Common myeloid progenitor, CD34-positive (primary cell): ENCODE results near the gene PLD5.

ENCODE experiments used
- CTCF ChIA-PET: fragments of 350-600 bp; sonication (Branson Sonifier 250); formaldehyde crosslinking; loops from one replicate; lab custom pipeline; 2021; ENCODE audit warnings: antibody characterized with exemption; lab: Charles Lee
- POLR2A ChIA-PET: fragments of 350-600 bp; sonication (Branson Sonifier 250); formaldehyde crosslinking; loops from one replicate; lab custom pipeline; 2021; ENCODE audit warnings: antibody characterized with exemption; lab: Charles Lee
- DNase-seq, 3 donors: peaks; one replicate each; pipeline versions ENCODE4 v3.0.0 to v3.0.0-alpha.2; 2013
- H3K27ac ChIP-seq, 2 experiments: 1 replicate in 1 of 2; 2 replicates in 1 of 2; pipeline ENCODE4 v1.7.0; 2013; ENCODE audit warnings: inconsistent platforms in 2 of 2, low read length in 2 of 2, mild to moderate bottlenecking in 2 of 2, low read depth in 1 of 2, moderate library complexity in 1 of 2; ENCODE audit not compliant: severe bottlenecking in 2 of 2, insufficient read depth in 1 of 2, poor library complexity in 1 of 2
- H3K27me3 ChIP-seq, 5 experiments: replicated peaks in 2 of 5; 1 replicate in 3 of 5; 2 replicates in 2 of 5; pipeline versions ENCODE4 v1.6.1 to v1.7.0; 2013; ENCODE audit warnings: low read length in 4 of 5, mild to moderate bottlenecking in 2 of 5, moderate library complexity in 2 of 5, inconsistent platforms in 1 of 5; ENCODE audit not compliant: insufficient read depth in 5 of 5, control insufficient read depth in 4 of 5
- H3K36me3 ChIP-seq, 4 experiments: 1 replicate in 2 of 4; 2 replicates in 2 of 4; pipeline versions ENCODE4 v1.6.1 to v1.7.0; 2013; ENCODE audit warnings: low read length in 3 of 4, control low read depth in 1 of 4, mild to moderate bottlenecking in 1 of 4; ENCODE audit not compliant: control insufficient read depth in 4 of 4, insufficient read depth in 4 of 4
- H3K4me1 ChIP-seq, 4 experiments: 1 replicate in 3 of 4; 2 replicates in 1 of 4; pipeline versions ENCODE4 v1.6.1 to v1.7.1; 2013; ENCODE audit warnings: low read length in 3 of 4, mild to moderate bottlenecking in 3 of 4, control low read depth in 1 of 4, inconsistent platforms in 1 of 4, moderate library complexity in 1 of 4; ENCODE audit not compliant: control insufficient read depth in 4 of 4, insufficient read depth in 4 of 4; ENCODE audit errors: control extremely low read depth in 1 of 4
- H3K4me3 ChIP-seq, 7 experiments: 1 replicate in 4 of 7; 2 replicates in 3 of 7; pipeline versions ENCODE4 v1.5.1 to v1.7.0; 2013; ENCODE audit warnings: mild to moderate bottlenecking in 7 of 7, low read length in 6 of 7, moderate library complexity in 6 of 7, inconsistent platforms in 2 of 7, low read depth in 2 of 7, control low read depth in 1 of 7; ENCODE audit not compliant: insufficient read depth in 4 of 7, control insufficient read depth in 1 of 7; ENCODE audit errors: extremely low read depth in 1 of 7
- H3K9me3 ChIP-seq, 5 experiments: 1 replicate in 4 of 5; 2 replicates in 1 of 5; pipeline versions ENCODE4 v1.6.1 to v1.7.1; 2013; ENCODE audit warnings: low read length in 4 of 5, mild to moderate bottlenecking in 2 of 5, inconsistent platforms in 1 of 5, low read depth in 1 of 5, moderate library complexity in 1 of 5; ENCODE audit not compliant: control insufficient read depth in 4 of 5, insufficient read depth in 2 of 5; ENCODE audit errors: control extremely low read depth in 1 of 5
- WGBS: methylation state at CpG from one replicate; pipeline ENCODE4 v1.1.5; 2013; ENCODE audit not compliant: insufficient coverage; 5-methylcytosine and 5-hydroxymethylcytosine counted together

Gene PLD5

DNA sequence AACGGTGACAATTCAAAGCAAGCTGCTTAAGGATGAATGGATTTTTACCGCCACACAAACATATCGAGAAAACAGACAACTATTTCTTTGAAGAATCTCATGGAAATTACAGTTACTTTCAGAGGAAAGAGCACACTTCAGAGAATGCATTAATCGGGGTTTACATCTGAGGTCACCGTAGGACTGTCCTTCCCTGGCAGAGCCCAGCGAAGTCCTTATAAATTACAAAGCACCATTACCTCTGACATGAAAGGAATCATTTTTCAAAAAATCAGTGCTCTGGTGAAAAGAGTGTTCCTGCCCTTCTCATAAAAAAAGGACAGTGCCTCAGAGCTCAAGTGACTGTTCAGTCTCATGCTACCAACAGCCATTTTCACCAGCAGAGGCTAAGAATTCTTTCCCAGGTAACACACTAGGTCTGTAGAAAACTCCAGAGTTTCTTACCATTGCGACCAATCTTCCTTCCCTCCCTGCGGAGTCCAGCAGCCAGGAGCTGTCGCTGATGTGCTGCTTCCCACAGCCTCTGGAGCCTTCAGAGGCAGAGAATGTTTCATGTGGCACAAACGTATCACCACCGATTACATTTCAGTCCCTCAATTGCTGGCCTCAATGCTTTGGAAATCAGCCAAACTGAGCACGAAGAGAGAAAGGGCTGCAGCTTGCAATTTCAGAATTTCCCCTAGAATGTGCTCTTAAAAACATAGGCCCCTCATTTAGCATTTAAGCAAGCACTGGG is 75.4 kb downstream of the PLD5 start:
- no peak overlapping the region for H3K4me3 ChIP-seq
- 75% methylated on average over 10 of the region's 12 CpGs for WGBS
- POLR2A ChIA-PET, result interaction anchor here (0.6 kb wide), 1 partner anchor 1476 kb away, joined by 3 read pairs; no protein-coding TSS in a partner anchor

DNA sequence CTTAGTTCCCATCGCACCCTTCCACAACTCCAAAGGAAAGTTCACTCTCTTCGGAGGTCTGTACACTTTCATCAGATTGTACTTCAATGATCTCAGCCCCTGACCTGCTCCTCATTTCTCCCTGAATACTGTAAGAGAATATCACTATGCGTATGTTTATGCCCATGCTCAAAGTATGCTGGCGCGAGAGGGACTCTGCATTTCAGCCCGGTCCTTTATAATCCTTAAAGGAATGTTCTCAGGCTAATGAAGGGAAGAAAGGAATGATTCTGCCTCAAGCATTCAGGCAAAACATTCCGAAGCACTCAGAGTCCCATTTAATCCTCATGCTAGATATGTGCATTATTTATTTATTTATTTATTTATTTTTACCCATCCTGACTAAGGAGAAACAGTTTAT is 76.8 kb downstream of the PLD5 start:
- POLR2A ChIA-PET, result no interaction called here
- CTCF ChIA-PET, result no interaction called here
- WGBS, result 72% methylated on average over 6 of the region's 7 CpGs
- Histone ChIP-seq H3K27ac (no peak overlapping the region), H3K9me3 (no peaks in the 10 kb centered on the region), H3K27me3 (peaks cover 0 to 33% (median 4%) of the 10 kb centered on the region in 5 experiments), H3K36me3 (no peaks in the 10 kb centered on the region), H3K4me1 (no peaks in the 10 kb centered on the region), H3K4me3 (no peak overlapping the region)
- DNase-seq, result no peak

More for the DNA sequence above, 75.4 kb downstream of the PLD5 start:
- DNase-seq, result no peak
- no peaks in the 10 kb centered on the region for H3K36me3 ChIP-seq
- no peak overlapping the region for H3K27ac ChIP-seq
- CTCF ChIA-PET, result no interaction called here
- no peaks in the 10 kb centered on the region for H3K4me1 ChIP-seq
- no peaks in the 10 kb centered on the region for H3K9me3 ChIP-seq
- peaks cover 0 to 35% (median 4%) of the 10 kb centered on the region in 5 experiments for H3K27me3 ChIP-seq

DNA sequence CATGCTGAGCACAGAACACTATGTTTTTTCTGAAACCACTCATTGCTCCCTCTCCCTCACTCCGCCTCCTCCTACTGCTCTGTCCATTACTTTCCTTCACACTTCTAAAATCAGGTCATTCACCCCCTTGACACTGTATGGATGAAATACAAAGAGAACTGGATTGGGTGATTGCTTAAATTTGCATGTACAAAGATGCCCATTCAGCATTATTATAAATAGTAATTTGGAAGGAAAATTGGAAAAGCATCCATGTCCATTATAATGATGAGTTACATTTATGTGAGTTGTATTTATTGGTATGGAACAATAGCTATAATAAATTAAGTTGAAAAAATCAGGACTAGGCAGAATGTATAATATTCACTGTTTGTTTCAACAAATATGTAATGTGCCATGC is 83.7 kb downstream of the PLD5 start:
- H3K4me3 ChIP-seq, result no peak overlapping the region
- DNase-seq, result no peak
- no peaks in the 10 kb centered on the region for H3K9me3 ChIP-seq
- POLR2A ChIA-PET, result no interaction called here
- 100% methylated on average over 1 of the region's 1 CpG for WGBS
- CTCF ChIA-PET, result interaction anchor here (1.0 kb wide), 1 partner anchor 13 kb away, joined by 3 read pairs; no protein-coding TSS in a partner anchor
- H3K4me1 ChIP-seq, result no peaks in the 10 kb centered on the region
- no peak overlapping the region for H3K27ac ChIP-seq
- peaks cover 0 to 2% (median 0%) of the 10 kb centered on the region in 5 experiments for H3K27me3 ChIP-seq
- no peaks in the 10 kb centered on the region for H3K36me3 ChIP-seq

DNA sequence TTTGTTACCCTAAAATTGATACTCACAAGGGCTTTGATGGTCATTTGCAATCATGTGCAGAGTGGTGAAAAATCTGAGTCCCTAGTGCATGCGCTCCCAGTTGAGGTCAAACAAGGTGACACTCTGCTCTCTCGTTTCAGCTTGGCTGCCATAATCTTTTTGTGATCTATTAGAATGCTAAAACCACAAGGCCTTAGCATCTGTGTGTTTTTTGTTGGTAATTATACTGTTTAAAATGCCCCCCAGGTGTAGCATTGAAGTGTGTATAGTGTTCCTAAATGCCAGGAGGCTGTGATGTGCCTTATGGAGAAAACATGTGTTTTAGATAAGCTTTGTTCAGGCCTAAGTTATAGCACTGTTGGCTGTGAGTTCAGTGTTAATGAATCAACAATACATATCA is 89.3 kb downstream of the PLD5 start:
- H3K4me3 ChIP-seq, result no peak overlapping the region
- WGBS, result 100% methylated on average over 1 of the region's 2 CpGs
- POLR2A ChIA-PET, result no interaction called here
- H3K36me3 ChIP-seq, result no peaks in the 10 kb centered on the region
- no peak overlapping the region for H3K27ac ChIP-seq
- H3K4me1 ChIP-seq, result no peaks in the 10 kb centered on the region
- H3K27me3 ChIP-seq, result no peaks in the 10 kb centered on the region
- peaks cover 0 to 3% (median 0%) of the 10 kb centered on the region in 5 experiments for H3K9me3 ChIP-seq
- no peak for DNase-seq
- CTCF ChIA-PET, result no interaction called here

DNA sequence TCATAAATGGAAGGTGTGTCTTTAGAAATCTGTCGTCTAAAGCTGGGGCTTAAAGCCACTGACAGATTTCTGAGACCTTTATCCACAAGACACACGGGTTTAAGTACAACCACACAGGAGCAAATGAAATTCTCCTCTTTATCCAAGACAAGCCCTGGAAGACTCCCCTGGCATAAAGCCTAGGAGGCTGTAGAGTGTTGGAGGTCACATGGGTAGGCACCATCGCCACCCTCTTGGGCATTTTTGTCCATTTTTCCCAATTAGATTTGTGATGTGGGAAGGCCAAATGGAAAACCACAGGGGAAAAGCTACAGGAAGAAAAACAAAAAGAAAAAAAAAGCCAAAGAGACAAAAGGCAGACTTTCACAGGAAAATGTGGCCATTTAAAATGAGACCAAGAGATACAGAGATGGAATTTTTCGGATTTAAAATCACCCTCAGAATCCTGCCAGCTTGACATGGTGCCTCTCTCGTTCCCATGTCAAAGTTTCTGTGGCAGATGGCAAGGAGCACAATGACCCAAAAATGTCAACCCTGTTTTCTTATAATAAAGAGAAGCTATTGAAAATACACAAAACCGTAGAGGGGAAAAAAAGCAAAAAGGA is 91.9 kb downstream of the PLD5 start:
- no peaks in the 10 kb centered on the region for H3K27me3 ChIP-seq
- H3K4me1 ChIP-seq, result no peaks in the 10 kb centered on the region
- no peak for DNase-seq
- no peaks in the 10 kb centered on the region for H3K36me3 ChIP-seq
- no peak overlapping the region for H3K27ac ChIP-seq
- POLR2A ChIA-PET, result no interaction called here
- peaks cover 0 to 3% (median 0%) of the 10 kb centered on the region in 5 experiments for H3K9me3 ChIP-seq
- H3K4me3 ChIP-seq, result no peak overlapping the region
- 84% methylated on average over 2 of the region's 6 CpGs for WGBS
- CTCF ChIA-PET, result no interaction called here

DNA sequence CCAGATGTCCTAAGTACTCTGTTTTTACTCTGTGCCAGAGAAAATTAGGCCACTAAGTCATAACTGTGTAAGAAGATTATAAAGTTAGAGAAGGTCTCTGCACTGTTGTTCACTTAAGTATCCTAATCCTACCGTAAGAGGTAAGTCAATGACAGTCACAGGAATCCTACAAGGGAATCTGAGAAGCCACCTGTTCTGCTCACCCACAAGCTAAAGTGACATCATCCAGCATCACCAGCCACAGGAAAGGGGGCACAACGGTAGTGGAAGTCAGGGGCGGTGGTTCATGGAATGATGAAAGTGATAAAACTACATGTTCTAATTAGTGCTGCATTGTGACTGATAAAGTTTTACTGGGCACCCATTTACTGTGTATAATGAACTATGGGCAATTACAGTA is 92.7 kb downstream of the PLD5 start:
- H3K27me3 ChIP-seq, result no peaks in the 10 kb centered on the region
- 88% methylated on average over 1 of the region's 3 CpGs for WGBS
- H3K4me1 ChIP-seq, result no peaks in the 10 kb centered on the region
- H3K4me3 ChIP-seq, result no peak overlapping the region
- POLR2A ChIA-PET, result no interaction called here
- H3K36me3 ChIP-seq, result no peaks in the 10 kb centered on the region
- no peak for DNase-seq
- no peak overlapping the region for H3K27ac ChIP-seq
- H3K9me3 ChIP-seq, result peaks cover 0 to 3% (median 0%) of the 10 kb centered on the region in 5 experiments
- CTCF ChIA-PET, result no interaction called here

DNA sequence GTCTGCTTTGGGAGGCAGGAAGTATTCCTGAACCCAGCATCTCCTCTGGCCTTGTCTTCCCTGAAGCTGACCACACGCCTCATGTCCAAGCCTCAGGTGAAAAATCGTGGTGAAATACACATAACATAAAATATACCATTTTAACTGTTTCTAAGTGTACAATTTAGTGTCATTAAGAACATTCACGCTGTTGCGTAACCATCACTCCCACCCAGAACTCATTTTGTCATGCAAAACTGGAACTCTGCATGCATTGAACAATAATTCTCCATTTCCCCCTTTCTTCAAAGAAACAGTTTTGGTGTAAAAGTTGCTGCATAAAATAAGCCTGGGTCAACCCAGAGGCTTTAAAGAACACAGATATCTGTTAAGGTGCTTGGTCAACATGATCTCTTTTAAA is 93.5 kb downstream of the PLD5 start:
- ChIA-PET POLR2A (no interaction called here), CTCF (no interaction called here)
- no peak for DNase-seq
- Histone ChIP-seq H3K4me3 (no peak overlapping the region), H3K4me1 (no peaks in the 10 kb centered on the region), H3K9me3 (peaks cover 0 to 3% (median 0%) of the 10 kb centered on the region in 5 experiments), H3K27me3 (no peaks in the 10 kb centered on the region), H3K36me3 (no peaks in the 10 kb centered on the region), H3K27ac (no peak overlapping the region)
- 96% methylated on average over 4 of the region's 4 CpGs for WGBS
